Measurements from ENCODE around the gene RASAL2.

DNA sequence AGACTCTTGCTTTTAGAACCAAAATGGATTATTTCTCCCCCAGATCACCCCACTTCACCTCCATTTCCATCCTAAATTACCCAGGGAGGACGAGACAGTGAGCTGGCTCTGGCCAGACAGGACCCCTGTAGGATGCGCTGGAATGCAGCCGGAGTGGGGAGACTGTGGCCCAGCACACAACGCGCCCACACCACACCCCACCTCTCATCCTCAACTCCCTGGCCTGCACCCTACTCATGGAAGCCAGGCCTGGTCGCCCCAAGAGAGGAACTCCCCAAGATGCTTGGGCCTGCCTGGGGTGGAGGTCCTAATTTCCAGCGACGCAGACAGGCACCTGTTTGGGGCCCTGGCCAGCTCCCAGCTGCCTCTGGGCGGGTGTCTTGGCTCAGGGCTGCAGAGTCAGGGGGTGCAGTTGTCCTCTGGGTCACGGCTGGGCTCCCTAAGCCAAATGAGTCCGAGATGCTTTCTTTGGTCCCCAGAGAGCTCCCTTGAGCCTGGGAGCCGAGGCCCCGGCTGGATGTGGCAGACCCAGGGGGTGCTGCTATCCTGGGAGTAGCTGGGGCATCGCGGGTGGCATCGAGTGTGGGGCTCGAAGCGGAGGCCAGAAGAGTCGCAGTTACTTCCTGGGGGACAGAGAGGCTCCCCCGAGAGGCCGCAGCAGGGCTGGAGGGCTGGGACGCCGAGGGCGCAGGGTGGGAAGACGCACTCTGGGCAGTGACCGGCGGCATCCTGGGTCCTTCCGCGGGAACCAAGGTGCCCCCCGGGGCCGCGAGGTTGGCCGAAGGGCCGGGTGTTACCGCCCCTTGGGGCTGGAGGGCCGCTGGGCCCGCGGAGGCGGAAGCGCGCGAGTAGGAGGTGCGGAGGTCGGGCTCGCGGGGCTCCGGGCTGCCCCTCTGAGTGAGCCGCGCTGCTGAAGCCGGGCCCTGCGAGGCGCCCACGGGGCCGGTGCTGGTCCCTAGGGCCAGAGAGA is 392.5 kb downstream of the RASAL2 start:
- TF ChIP-seq, protein P1, sequence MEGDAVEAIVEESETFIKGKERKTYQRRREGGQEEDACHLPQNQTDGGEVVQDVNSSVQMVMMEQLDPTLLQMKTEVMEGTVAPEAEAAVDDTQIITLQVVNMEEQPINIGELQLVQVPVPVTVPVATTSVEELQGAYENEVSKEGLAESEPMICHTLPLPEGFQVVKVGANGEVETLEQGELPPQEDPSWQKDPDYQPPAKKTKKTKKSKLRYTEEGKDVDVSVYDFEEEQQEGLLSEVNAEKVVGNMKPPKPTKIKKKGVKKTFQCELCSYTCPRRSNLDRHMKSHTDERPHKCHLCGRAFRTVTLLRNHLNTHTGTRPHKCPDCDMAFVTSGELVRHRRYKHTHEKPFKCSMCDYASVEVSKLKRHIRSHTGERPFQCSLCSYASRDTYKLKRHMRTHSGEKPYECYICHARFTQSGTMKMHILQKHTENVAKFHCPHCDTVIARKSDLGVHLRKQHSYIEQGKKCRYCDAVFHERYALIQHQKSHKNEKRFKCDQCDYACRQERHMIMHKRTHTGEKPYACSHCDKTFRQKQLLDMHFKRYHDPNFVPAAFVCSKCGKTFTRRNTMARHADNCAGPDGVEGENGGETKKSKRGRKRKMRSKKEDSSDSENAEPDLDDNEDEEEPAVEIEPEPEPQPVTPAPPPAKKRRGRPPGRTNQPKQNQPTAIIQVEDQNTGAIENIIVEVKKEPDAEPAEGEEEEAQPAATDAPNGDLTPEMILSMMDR (IDR thresholded peaks at IDR 0.05), result no peak
- no peak for TF ChIP-seq EZH2 (IDR thresholded peaks at IDR 0.05)

All from neural progenitor cell (in vitro differentiated cells).